ENCODE measurements around the gene HBP1. TPM values are rescaled to one million over a fixed set of nuclear protein-coding genes. Genes with fewer than 3 reads are reported as not detected.
"Not testable (repeated sequence)": the region's sequence is repeated elsewhere in the genome, so short reads cannot be mapped to it uniquely, and the experiment has no call there.

Gene HBP1
- total RNA-seq, 2 donors from 2014 or later, result 51.8 to 69.8 TPM

DNA sequence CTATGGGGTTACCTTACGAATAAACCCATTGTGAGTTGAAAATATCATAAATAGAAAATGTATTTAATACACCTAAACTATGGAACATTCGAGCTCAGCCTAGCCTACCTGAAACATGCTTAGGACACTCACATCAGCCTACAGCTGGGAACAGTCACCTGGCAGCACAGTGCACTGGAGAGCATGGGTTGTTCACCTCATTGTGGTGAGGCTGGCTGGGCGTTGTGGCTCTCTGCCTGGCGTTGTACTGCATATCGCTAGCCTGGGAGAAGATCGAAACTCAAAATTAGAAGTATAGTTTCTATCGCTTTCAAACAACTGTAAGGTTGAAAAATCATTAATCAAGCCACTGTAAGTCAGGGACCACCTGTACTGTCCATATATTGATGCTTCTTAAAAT, 17.3 kb upstream of the HBP1 start:
- H3K27ac ChIP-seq, result no peak overlapping the region
- H3K36me3 ChIP-seq, result no peaks in the 10 kb centered on the region
- H3K9me3 ChIP-seq, result no peaks in the 10 kb centered on the region
- no peak overlapping the region for H3K4me3 ChIP-seq
- DNase-seq (ENCODE audit: low spot score), result no peak
- no peaks in the 10 kb centered on the region for H3K27me3 ChIP-seq
- TF ChIP-seq, protein P1, sequence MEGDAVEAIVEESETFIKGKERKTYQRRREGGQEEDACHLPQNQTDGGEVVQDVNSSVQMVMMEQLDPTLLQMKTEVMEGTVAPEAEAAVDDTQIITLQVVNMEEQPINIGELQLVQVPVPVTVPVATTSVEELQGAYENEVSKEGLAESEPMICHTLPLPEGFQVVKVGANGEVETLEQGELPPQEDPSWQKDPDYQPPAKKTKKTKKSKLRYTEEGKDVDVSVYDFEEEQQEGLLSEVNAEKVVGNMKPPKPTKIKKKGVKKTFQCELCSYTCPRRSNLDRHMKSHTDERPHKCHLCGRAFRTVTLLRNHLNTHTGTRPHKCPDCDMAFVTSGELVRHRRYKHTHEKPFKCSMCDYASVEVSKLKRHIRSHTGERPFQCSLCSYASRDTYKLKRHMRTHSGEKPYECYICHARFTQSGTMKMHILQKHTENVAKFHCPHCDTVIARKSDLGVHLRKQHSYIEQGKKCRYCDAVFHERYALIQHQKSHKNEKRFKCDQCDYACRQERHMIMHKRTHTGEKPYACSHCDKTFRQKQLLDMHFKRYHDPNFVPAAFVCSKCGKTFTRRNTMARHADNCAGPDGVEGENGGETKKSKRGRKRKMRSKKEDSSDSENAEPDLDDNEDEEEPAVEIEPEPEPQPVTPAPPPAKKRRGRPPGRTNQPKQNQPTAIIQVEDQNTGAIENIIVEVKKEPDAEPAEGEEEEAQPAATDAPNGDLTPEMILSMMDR (IDR thresholded peaks at IDR 0.05), result no peak
- H3K4me1 ChIP-seq, result no peaks in the 10 kb centered on the region

DNA sequence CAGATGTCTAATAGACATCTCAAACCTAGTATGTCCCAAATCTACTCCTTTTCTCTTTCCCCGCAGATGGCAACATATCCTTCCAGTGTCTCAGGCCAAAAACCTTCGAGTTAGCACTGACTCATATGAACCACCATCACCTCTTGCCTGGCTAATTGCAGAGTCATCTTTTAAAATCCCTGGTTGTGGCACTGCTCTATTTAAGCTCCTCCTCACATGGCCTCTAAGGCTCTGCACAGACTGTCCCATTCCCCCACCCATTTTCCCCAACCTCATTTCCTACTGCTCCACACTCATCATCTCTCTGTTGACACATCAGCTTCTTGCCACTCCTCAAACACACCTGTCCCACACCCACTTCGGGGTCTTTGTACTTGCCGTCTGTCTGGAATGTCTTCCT, 16.8 kb upstream of the HBP1 start:
- no peak for DNase-seq (ENCODE audit: low spot score)
- TF ChIP-seq, protein P1 (IDR thresholded peaks at IDR 0.05), result no peak

DNA sequence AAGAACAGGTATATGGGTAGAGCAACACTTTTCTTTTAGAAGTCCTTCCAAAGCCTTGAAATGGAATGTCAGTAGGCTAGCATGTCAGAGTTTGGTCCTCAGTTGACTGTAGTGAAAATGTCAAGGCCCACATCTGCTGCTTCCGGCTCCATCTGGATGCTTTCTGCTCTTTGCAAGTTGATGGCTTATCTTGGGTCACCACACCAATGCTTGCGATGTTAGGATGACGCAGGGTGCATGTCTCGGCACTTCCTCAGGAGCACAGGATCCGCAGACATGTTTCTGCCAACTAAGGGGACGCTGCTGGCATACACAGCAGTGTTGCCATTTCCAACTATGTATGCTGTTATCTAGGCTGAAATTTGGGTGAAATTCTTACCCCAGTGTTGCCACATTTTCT, 14.0 kb upstream of the HBP1 start:
- TF ChIP-seq, protein P1 (IDR thresholded peaks at IDR 0.05), result no peak
- H3K4me3 ChIP-seq, result no peak overlapping the region
- no peaks in the 10 kb centered on the region for H3K4me1 ChIP-seq
- DNase-seq (ENCODE audit: low spot score), result no peak
- H3K9me3 ChIP-seq, result no peaks in the 10 kb centered on the region
- H3K27me3 ChIP-seq, result no peaks in the 10 kb centered on the region
- H3K36me3 ChIP-seq, result no peaks in the 10 kb centered on the region
- H3K27ac ChIP-seq, result no peak overlapping the region

More for the DNA sequence above, 16.8 kb upstream of the HBP1 start:
- Histone ChIP-seq H3K27ac (no peak overlapping the region), H3K27me3 (no peaks in the 10 kb centered on the region), H3K4me1 (no peaks in the 10 kb centered on the region), H3K9me3 (no peaks in the 10 kb centered on the region), H3K36me3 (no peaks in the 10 kb centered on the region), H3K4me3 (no peak overlapping the region)

DNA sequence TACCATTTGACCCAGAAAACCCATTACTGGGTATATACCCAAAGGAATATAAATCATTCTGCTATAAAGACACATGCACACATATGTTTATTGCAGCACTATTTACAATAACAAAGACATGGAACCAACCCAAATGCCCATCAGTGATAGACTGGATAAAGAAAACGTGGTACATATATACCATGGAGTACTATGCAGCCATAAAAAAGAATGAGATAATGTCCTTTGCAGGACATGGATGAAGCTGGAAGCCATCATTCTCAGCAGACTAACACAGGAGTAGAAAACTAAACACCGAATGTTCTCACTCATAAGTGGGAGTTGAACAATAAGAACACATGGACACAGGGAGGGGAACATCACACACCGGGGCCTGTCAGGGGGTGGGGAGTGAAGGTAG, 13.1 kb upstream of the HBP1 start:
- H3K27ac ChIP-seq; DNase-seq (ENCODE audit: low spot score); H3K4me3 ChIP-seq; H3K4me1 ChIP-seq; H3K36me3 ChIP-seq; H3K9me3 ChIP-seq; H3K27me3 ChIP-seq: not testable (repeated sequence)

DNA sequence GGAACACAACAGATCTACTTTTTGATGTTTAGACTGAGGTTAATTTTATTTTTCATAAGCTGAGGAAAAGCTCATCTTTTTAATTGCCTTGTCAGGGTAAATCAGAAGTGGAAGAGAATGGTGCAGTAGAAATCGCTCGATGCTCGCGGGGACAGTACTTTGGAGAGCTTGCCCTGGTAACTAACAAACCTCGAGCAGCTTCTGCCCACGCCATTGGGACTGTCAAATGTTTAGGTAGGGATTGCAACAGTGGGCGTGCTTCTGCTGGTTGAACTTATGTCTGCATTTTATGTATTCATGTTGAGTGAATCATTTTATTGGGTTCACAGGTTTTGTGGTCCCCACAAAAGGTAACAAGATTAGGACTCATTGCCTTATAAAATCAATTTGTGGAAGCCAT, 11.7 kb upstream of the HBP1 start:
- no peak overlapping the region for H3K27ac ChIP-seq
- H3K27me3 ChIP-seq, result no peaks in the 10 kb centered on the region
- DNase-seq (ENCODE audit: low spot score), result no peak
- no peaks in the 10 kb centered on the region for H3K9me3 ChIP-seq
- no peaks in the 10 kb centered on the region for H3K4me1 ChIP-seq
- H3K36me3 ChIP-seq, result no peaks in the 10 kb centered on the region
- no peak overlapping the region for H3K4me3 ChIP-seq
- TF ChIP-seq, protein P1 (IDR thresholded peaks at IDR 0.05), result no peak

DNA sequence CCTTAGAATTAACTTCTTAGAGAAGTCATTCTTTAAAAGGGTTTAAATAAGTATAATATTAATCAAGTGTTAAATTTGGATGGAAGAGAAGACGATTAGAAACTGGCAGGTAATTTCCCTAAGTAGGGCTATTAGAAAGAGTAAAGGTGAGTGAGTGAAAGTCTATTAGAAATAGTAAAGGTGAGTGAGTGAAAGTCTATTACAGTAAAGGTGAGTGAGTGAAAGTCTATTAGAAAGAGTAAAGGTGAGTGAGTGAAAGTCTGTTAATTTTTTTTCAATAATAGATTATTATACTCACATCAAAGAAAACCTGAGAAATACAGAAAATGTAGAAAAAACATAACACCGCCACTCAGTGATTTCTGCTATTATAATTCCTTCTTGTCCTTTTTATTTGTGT, 10.8 kb upstream of the HBP1 start:
- Histone ChIP-seq H3K27ac (no peak overlapping the region), H3K36me3 (no peaks in the 10 kb centered on the region), H3K4me1 (no peaks in the 10 kb centered on the region), H3K9me3 (no peaks in the 10 kb centered on the region), H3K27me3 (no peaks in the 10 kb centered on the region), H3K4me3 (no peak overlapping the region)
- DNase-seq (ENCODE audit: low spot score), result no peak
- TF ChIP-seq, protein P1 (IDR thresholded peaks at IDR 0.05), result no peak

All from right atrium auricular region (tissue), 2 donors.